OCI-M2 (cell line): ENCODE measurements around the gene FAM110A.
"Not testable (repeated sequence)": the region's sequence is repeated elsewhere in the genome, so short reads cannot be mapped to it uniquely, and the experiment has no call there.

ENCODE experiments used
- DNase-seq: peaks from one replicate; lab custom pipeline; 2025; ENCODE audit not compliant: unreplicated experiment; lab: John Stamatoyannopoulos, UW

FAM110A gene

GRCh38 chr20:841568-842546 lies 8.3 kb downstream of the FAM110A start:
- no peak for DNase-seq

- DNase-seq: no peak
Observed at GRCh38 chr20:842547-842940, 9.0 kb downstream of the FAM110A start.

- no peak for DNase-seq
Observed at GRCh38 chr20:843912-844311, 10.4 kb downstream of the FAM110A start.

DNA sequence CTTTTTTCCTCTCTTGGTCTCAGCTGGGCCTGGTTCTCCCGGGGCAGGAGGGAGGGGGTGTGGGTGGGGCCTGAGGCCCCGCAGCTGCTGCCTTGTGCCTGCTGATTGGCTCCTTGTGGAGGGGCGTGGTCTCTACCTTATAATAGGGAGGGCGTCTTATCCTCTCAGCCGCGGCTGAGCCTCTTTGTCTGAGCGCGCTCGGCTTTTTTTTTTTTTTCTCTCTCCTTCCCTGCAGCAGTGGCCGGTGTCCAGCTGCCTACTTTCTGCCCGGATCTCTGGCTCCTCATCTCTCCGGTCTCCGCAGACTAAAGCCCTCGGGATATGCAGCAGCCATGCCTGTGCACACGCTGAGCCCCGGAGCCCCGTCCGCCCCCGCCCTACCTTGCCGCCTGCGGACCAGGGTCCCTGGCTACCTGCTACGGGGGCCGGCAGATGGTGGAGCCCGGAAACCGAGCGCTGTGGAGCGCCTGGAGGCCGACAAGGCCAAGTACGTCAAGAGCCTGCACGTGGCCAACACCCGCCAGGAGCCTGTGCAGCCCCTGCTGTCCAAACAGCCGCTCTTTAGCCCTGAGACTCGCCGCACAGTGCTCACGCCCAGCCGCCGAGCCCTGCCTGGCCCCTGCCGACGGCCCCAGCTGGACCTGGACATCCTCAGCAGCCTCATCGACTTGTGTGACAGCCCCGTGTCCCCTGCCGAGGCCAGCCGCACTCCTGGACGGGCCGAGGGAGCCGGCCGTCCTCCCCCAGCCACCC lies 11.1 kb downstream of the FAM110A start:
- no peak for DNase-seq

GRCh38 chr20:845226-845868 lies 11.8 kb downstream of the FAM110A start:
- no peak for DNase-seq

GRCh38 chr20:845941-846893 lies 12.7 kb downstream of the FAM110A start:
- no peak for DNase-seq

- no peak for DNase-seq
Observed at GRCh38 chr20:846894-847278, 13.4 kb downstream of the FAM110A start.

DNA sequence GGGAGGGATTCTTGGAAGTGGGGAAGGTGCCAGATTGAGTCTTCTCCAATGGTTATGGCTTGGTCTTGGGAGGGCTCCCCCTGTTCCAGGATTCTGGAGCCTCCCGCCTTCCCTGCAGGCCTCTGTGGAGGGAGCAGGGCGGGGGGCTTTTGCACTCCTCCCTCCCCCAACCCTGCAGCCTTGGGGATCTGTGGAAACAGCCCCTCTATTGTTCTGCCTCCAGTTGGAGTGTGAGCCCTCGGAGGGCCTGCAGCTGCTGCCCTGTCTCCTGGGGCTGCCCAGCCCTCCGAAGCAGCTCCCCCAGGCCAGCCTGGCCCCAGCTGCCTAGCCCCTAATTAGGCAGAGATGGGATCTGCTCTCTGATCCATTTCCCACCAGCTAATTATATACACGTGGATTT lies 14.7 kb downstream of the FAM110A start:
- DNase-seq: no peak

DNA sequence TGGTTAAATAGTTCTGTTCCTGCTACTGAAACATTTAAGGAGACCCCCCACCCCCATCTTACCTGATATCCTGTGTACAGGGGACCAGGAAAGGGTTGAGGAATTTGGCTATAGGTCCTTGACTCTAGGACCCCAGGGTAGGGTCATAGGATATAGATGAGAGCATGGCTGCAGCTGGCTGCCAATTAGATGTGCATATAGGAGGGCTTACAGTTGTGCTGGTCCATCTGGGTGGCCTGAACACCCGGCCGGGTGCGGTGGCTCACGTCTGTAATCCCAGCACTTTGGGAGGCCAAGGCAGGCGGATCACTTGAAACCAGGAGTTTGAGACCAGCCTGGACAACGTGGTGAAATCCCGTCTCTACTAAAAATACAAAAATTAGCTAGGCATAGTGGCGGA lies 15.2 kb downstream of the FAM110A start:
- not testable (repeated sequence) for DNase-seq

DNA sequence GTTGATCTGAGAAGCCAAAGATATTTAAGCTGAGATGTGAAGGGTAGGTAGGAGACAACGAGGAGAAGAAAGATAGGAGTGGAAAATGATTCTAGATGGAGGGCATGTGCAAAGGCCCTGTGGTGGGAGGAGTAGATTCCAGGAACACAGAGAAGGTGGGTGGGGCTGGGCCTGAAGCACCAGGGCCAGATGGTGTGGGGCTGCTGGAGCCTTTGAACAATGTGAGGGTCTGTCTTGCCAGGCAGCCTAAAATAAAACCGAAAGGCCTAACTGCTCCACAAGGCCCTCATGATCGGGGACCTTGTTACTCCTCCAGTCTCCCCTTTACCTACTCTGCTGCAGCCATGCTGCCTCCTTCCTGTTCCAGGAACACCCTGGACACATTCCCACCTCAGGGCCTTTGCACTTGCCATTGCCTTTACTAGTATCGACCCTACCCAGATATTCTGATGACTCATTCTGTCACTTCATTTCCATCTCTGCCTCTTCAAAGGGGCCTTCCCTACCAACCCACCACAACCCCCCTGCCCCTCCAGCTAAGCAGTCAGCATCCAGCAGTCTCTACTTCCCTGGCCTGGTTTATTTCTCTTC lies 20.0 kb downstream of the FAM110A start:
- no peak for DNase-seq

DNA sequence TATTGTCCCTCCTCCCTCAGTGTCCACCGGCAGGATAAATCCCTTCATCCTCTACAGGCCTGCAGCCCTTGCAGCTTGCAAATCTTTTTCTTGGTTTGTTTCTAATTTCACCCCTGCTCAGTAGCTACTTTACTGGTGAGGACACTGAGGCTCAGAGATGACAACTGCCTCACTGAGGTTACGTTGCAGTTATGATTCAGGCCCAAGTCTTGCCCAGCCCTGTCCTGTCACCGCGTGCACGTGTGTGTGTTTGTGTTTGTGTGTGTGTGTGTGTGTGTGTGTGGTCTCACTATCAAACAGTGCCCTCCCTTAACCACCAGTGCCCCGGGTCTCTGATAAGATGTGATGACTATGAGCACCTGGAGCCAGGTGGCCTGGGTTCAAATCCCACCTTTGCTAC lies 21.1 kb downstream of the FAM110A start:
- no peak for DNase-seq

- DNase-seq: no peak
Observed at GRCh38 chr20:855466-856360, 22.2 kb downstream of the FAM110A start.

DNA sequence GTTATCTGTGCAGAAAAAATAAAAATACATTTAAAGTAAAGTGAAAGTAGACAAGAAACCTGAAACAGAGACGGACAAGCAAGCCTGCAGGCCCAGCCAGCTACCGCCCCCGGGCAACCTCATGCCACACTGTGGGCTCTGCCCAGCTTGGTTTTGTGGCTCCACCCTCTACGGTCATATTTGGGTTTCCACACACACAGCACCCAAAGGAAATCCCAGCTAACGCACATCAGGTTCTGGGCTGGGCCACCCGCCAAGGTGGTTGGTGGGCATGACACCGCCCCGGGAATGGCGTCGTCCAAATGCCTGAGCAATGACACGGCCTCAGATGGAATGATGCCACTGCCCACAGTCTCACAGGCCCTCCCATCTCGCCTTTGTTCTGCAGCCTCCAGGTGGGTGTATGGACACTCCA lies 22.9 kb downstream of the FAM110A start:
- no peak for DNase-seq

GRCh38 chr20:858011-858410 lies 24.5 kb downstream of the FAM110A start:
- no peak for DNase-seq

- DNase-seq: no peak
Observed at GRCh38 chr20:859751-860231, 26.3 kb downstream of the FAM110A start.

GRCh38 chr20:860891-861290 lies 27.4 kb downstream of the FAM110A start:
- no peak for DNase-seq

DNA sequence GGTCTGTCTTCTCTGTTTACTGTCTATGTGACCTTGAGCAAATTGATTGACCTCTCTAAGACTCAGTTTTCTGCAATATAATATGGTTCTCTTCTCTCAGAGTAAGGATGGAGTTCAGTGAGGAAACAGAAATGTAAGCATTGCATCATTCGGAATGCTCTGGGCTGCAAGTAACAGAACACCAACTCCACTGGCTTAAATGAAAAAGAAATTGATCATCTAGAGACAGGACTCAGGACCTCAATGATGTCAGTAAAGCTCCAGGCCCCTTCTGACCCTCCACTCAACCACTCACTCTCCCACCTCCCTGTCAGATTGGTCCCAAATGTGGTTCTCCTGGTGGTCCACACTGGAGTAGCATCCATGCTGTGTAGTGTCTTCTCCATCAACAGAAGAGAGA lies 31.9 kb downstream of the FAM110A start:
- DNase-seq: no peak

- DNase-seq: no peak
Observed at GRCh38 chr20:868279-868678, 34.8 kb downstream of the FAM110A start.

- DNase-seq: no peak
Observed at GRCh38 chr20:869606-870005, 36.1 kb downstream of the FAM110A start.
